ENCODE data around the gene TUBB2A.

DNA sequence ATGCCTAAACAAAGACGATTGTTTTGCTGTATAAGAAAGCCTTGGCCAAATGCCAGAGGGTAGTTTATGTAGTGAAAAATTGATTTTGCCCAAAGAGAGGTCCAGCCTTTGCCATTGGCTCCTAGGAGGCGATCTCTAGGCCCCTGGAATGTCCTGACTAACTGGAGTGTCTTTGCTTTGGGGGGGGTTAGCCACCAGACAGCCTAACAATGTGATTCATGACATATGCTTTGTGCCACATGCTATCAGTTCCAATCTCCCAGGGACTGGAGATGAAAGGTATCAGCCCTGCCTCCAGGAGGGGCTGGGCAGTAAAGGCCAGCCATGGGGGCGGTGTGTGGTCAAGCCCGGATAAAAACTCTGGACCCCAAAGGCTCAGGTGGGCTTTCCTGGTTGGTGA, 32.7 kb upstream of the TUBB2A start:
- TF ChIP-seq POLR2A (IDR thresholded peaks at IDR 0.05; ENCODE audit: low read depth, low read length) (no peak), CEBPB (IDR thresholded peaks at IDR 0.05; ENCODE audit: low read depth, low read length) (no peak), MAFK (IDR thresholded peaks at IDR 0.05; ENCODE audit: low read depth, low read length) (no peak), CHD1 (IDR thresholded peaks at IDR 0.05; ENCODE audit: low read depth, low read length) (no peak), RAD21 (IDR thresholded peaks at IDR 0.05; ENCODE audit: low read length) (no peak), RFX5 (IDR thresholded peaks at IDR 0.05; ENCODE audit: low read depth, low read length) (no peak), NFE2L2 (IDR thresholded peaks at IDR 0.05; ENCODE audit: low read depth, low read length) (no peak), FOS (IDR thresholded peaks at IDR 0.05; ENCODE audit: low read depth, low read length) (no peak), BHLHE40 (IDR thresholded peaks at IDR 0.05; ENCODE audit: low read depth, low read length) (no peak)
- TF ChIP-seq, protein P1, sequence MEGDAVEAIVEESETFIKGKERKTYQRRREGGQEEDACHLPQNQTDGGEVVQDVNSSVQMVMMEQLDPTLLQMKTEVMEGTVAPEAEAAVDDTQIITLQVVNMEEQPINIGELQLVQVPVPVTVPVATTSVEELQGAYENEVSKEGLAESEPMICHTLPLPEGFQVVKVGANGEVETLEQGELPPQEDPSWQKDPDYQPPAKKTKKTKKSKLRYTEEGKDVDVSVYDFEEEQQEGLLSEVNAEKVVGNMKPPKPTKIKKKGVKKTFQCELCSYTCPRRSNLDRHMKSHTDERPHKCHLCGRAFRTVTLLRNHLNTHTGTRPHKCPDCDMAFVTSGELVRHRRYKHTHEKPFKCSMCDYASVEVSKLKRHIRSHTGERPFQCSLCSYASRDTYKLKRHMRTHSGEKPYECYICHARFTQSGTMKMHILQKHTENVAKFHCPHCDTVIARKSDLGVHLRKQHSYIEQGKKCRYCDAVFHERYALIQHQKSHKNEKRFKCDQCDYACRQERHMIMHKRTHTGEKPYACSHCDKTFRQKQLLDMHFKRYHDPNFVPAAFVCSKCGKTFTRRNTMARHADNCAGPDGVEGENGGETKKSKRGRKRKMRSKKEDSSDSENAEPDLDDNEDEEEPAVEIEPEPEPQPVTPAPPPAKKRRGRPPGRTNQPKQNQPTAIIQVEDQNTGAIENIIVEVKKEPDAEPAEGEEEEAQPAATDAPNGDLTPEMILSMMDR (conservative IDR thresholded peaks at IDR 0.05; ENCODE audit: low read depth, low read length), result no peak
- TF ChIP-seq, protein P2, sequence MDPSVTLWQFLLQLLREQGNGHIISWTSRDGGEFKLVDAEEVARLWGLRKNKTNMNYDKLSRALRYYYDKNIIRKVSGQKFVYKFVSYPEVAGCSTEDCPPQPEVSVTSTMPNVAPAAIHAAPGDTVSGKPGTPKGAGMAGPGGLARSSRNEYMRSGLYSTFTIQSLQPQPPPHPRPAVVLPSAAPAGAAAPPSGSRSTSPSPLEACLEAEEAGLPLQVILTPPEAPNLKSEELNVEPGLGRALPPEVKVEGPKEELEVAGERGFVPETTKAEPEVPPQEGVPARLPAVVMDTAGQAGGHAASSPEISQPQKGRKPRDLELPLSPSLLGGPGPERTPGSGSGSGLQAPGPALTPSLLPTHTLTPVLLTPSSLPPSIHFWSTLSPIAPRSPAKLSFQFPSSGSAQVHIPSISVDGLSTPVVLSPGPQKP (IDR thresholded peaks at IDR 0.05; ENCODE audit: borderline replicate concordance, low read depth, low read length), result no peak
- TF ChIP-seq, protein P3, sequence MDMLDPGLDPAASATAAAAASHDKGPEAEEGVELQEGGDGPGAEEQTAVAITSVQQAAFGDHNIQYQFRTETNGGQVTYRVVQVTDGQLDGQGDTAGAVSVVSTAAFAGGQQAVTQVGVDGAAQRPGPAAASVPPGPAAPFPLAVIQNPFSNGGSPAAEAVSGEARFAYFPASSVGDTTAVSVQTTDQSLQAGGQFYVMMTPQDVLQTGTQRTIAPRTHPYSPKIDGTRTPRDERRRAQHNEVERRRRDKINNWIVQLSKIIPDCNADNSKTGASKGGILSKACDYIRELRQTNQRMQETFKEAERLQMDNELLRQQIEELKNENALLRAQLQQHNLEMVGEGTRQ (IDR thresholded peaks at IDR 0.05; ENCODE audit: low read depth, low read length), result no peak

Data from IMR-90 (cell line).